ENCODE results near the gene GPR108. TPM values are rescaled to one million over a fixed set of nuclear protein-coding genes. Genes with fewer than 3 reads are reported as not detected.

GPR108 gene
- total RNA-seq, 2 experiments from 2014 or later = 34.5 to 36.6 TPM

- Histone ChIP-seq H3K27ac (ENCODE audit: low read depth in 1 of 2, low read length in 2 of 2) (no peak overlapping the region), H3K4me1 (ENCODE audit: insufficient read depth, low read length) (peaks cover 8% of the 10 kb centered on the region), H3K9me3 (ENCODE audit: control insufficient read depth in 1 of 2, insufficient read depth in 1 of 2, low read length in 2 of 2) (peaks cover 0 to 7% of the 10 kb centered on the region in 2 experiments), H3K36me3 (ENCODE audit: insufficient read depth, low read length) (no peaks in the 10 kb centered on the region), H3K4me3 (ENCODE audit: low read length) (no peak overlapping the region), H3K27me3 (ENCODE audit: control insufficient read depth in 1 of 2, insufficient read depth in 2 of 2, low read length in 2 of 2) (peaks cover 8 to 11% of the 10 kb centered on the region in 2 experiments)
- TF ChIP-seq, protein P1, sequence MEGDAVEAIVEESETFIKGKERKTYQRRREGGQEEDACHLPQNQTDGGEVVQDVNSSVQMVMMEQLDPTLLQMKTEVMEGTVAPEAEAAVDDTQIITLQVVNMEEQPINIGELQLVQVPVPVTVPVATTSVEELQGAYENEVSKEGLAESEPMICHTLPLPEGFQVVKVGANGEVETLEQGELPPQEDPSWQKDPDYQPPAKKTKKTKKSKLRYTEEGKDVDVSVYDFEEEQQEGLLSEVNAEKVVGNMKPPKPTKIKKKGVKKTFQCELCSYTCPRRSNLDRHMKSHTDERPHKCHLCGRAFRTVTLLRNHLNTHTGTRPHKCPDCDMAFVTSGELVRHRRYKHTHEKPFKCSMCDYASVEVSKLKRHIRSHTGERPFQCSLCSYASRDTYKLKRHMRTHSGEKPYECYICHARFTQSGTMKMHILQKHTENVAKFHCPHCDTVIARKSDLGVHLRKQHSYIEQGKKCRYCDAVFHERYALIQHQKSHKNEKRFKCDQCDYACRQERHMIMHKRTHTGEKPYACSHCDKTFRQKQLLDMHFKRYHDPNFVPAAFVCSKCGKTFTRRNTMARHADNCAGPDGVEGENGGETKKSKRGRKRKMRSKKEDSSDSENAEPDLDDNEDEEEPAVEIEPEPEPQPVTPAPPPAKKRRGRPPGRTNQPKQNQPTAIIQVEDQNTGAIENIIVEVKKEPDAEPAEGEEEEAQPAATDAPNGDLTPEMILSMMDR (IDR thresholded peaks at IDR 0.05) = no peak
- Mint-ChIP-seq H3K36me3 (ENCODE audit: low read depth) (no peaks in the 10 kb centered on the region), H3K27me3 (peaks cover 23% of the 10 kb centered on the region), H3K9me3 (no peaks in the 10 kb centered on the region), H3K4me3 (no peak overlapping the region), H3K27ac (no peak overlapping the region), H3K4me1 (ENCODE audit: low read depth) (peaks cover 17% of the 10 kb centered on the region)
- POLR2A ChIA-PET = interaction anchor here (0.7 kb wide), 1 partner anchor 1746 kb away, joined by 3 read pairs; no protein-coding TSS in a partner anchor
- ATAC-seq (ENCODE audit: poor library complexity) (no peak), DNase-seq (no peak)
- CTCF ChIA-PET = no interaction called here
- intact Hi-C loops (cut with DNase I, micrococcal nuclease) = loop anchor here in 1 of 2 experiments (5.0 kb wide), 1 partner anchor 33 kb away; no protein-coding TSS in a partner anchor
Observed at GRCh38 chr19:6714749-6715555, 22.4 kb downstream of the GPR108 start.

DNA sequence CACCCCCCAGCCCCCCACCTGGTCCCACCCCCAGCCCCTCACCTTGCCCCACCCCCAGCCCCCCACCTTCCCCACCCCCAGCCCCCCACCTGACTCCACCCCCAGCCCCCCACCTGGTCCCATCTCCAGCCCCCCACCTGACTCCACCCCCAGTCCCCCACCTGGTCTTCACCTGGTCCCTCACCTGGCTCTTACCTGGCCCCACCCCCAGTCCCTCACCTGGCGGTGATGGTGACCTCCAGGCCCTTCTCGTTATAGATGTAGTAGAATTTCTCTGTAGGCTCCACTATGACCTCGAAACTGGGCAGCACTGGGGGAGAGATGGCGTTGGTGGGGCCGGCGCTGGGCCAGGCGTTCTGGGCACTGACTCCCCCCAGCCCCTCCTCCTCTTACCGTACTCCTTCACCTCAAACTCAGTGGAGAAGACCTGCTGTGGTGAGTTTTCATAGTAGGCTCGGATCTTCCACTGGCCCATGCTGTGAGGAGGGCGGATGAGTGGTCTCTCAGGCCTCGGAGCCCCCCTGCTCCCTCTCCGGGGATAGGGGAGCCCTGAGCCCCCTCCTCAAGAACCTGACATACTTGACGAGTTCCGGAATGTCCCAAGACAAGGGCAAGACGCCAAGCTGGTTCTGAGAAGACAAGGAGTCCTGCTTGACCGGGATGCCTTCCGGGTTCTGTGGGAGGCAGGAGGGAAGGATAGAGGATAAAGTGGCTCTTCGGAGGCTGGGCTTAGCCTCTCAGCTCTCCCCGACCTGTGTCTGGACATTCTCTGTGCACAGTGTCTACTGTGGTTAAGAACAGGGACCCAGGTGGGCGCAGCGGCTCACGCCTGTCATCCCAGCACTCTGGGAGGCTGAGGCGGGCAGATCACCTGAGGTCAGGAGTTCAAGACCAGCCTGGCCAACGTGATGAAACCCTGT lies 23.3 kb downstream of the GPR108 start:
- TF ChIP-seq, protein P1 (IDR thresholded peaks at IDR 0.05) = no peak
- ChIA-PET POLR2A (no interaction called here), CTCF (no interaction called here)
- H3K27ac Mint-ChIP-seq = no peak overlapping the region
- H3K9me3 ChIP-seq (ENCODE audit: control insufficient read depth in 1 of 2, insufficient read depth in 1 of 2, low read length in 2 of 2) = peaks cover 0 to 7% of the 10 kb centered on the region in 2 experiments
- no peaks in the 10 kb centered on the region for H3K36me3 Mint-ChIP-seq (ENCODE audit: low read depth)
- no peaks in the 10 kb centered on the region for H3K36me3 ChIP-seq (ENCODE audit: insufficient read depth, low read length)
- H3K4me3 ChIP-seq (ENCODE audit: low read length) = no peak overlapping the region
- H3K9me3 Mint-ChIP-seq = no peaks in the 10 kb centered on the region
- ATAC-seq (ENCODE audit: poor library complexity) (no peak), DNase-seq (no peak)
- intact Hi-C loops (cut with DNase I, micrococcal nuclease) = no loop called here
- H3K27me3 ChIP-seq (ENCODE audit: control insufficient read depth in 1 of 2, insufficient read depth in 2 of 2, low read length in 2 of 2) = peaks cover 13 to 21% of the 10 kb centered on the region in 2 experiments
- H3K4me3 Mint-ChIP-seq = no peak overlapping the region
- peaks cover 17% of the 10 kb centered on the region for H3K4me1 Mint-ChIP-seq (ENCODE audit: low read depth)
- H3K4me1 ChIP-seq (ENCODE audit: insufficient read depth, low read length) = peaks cover 8% of the 10 kb centered on the region
- peaks cover 30% of the 10 kb centered on the region for H3K27me3 Mint-ChIP-seq
- no peak overlapping the region for H3K27ac ChIP-seq (ENCODE audit: low read depth in 1 of 2, low read length in 2 of 2)

All from CD4-positive, alpha-beta T cell (primary cell).